ENCODE measurements around the gene SIX1.

GRCh38 chr14:60651086-60651795 lies 2.0 kb upstream of the SIX1 start:
- TF ChIP-seq CTCF (IDR thresholded peaks at IDR 0.05), result no peak
- no peak for TF ChIP-seq POLR2AphosphoS5 (IDR thresholded peaks at IDR 0.05; ENCODE audit: low read depth, low read length)
- TF ChIP-seq REST (IDR thresholded peaks at IDR 0.05; ENCODE audit: insufficient read depth in 1 of 2, low read depth in 2 of 2, low read length in 1 of 2), result no peak
